ENCODE results near the gene NOX3.
"Not testable (repeated sequence)": the region's sequence is repeated elsewhere in the genome, so short reads cannot be mapped to it uniquely, and the experiment has no call there.

Gene NOX3

GRCh38 chr6:155455766-155456165 is at the start of gene NOX3:
Gene NOX3 (minus strand): TSS chr6:155455839. CDS start chr6:155455800, 39 bp downstream.
- DNase-seq: peak; percentile 65

GRCh38 chr6:155504848-155505607 is 49.4 kb upstream of the NOX3 start:
- DNase-seq: no peak

- no peak for DNase-seq
Measured at GRCh38 chr6:155502393-155502792, 46.8 kb upstream of the NOX3 start.

GRCh38 chr6:155499574-155499973 is 43.9 kb upstream of the NOX3 start:
- no peak for DNase-seq

GRCh38 chr6:155498370-155498769 is 42.7 kb upstream of the NOX3 start:
- peak; percentile 16 for DNase-seq

GRCh38 chr6:155497273-155497672 is 41.6 kb upstream of the NOX3 start:
- DNase-seq: no peak

- peak; percentile 85 for DNase-seq
Measured at GRCh38 chr6:155495011-155495768, 39.6 kb upstream of the NOX3 start.

GRCh38 chr6:155493694-155494143 is 38.1 kb upstream of the NOX3 start:
- DNase-seq: no peak

GRCh38 chr6:155493026-155493693 is 37.5 kb upstream of the NOX3 start:
- no peak for DNase-seq

- no peak for DNase-seq
Measured at GRCh38 chr6:155492061-155492735, 36.6 kb upstream of the NOX3 start.

- DNase-seq: no peak
Measured at GRCh38 chr6:155491421-155491820, 35.8 kb upstream of the NOX3 start.

GRCh38 chr6:155488197-155488596 is 32.6 kb upstream of the NOX3 start:
- not testable (repeated sequence) for DNase-seq

GRCh38 chr6:155487371-155488130 is 31.9 kb upstream of the NOX3 start:
- DNase-seq: no peak

GRCh38 chr6:155486721-155487294 is 31.2 kb upstream of the NOX3 start:
- no peak for DNase-seq

- DNase-seq: no peak
Measured at GRCh38 chr6:155485756-155486155, 30.1 kb upstream of the NOX3 start.

GRCh38 chr6:155483858-155484257 is 28.2 kb upstream of the NOX3 start:
- DNase-seq: no peak

GRCh38 chr6:155481215-155481614 is 25.6 kb upstream of the NOX3 start:
- DNase-seq: no peak

- DNase-seq: no peak
Measured at GRCh38 chr6:155473741-155474140, 18.1 kb upstream of the NOX3 start.

- DNase-seq: no peak
Measured at GRCh38 chr6:155472886-155473285, 17.2 kb upstream of the NOX3 start.

GRCh38 chr6:155470979-155471616 is 15.5 kb upstream of the NOX3 start:
- not testable (repeated sequence) for DNase-seq

- not testable (repeated sequence) for DNase-seq
Measured at GRCh38 chr6:155468543-155468942, 12.9 kb upstream of the NOX3 start.

All from NCI-H146 (cell line).